ENCODE data around the gene PLEKHG5. TPM values are rescaled to one million over a fixed set of nuclear protein-coding genes. Genes with fewer than 3 reads are reported as not detected.
A peak's percentile ranks its signal among the peaks of the same experiment; 100 is the strongest.
"Not testable (repeated sequence)": the region's sequence is repeated elsewhere in the genome, so short reads cannot be mapped to it uniquely, and the experiment has no call there.

PLEKHG5 gene
- total and polyA plus RNA-seq, 10 donors = 6.4 to 120 (median 59.4) TPM

- Histone ChIP-seq H3K36me3 (no peaks in the 10 kb centered on the region), H3K4me3 (peak overlapping the region in 5 of 8 donors; percentile 12 to 64 (median 22)), H3K27ac (no peak overlapping the region), H3K4me1 (peaks cover 9 to 33% (median 24%) of the 10 kb centered on the region in 6 donors), H3K9me3 (no peaks in the 10 kb centered on the region), H3K27me3 (replicated peaks in 1 of 7) (peaks cover 3 to 98% (median 69%) of the 10 kb centered on the region in 7 donors)
- TF ChIP-seq POLR2AphosphoS5 (IDR thresholded peaks at IDR 0.05) (no peak), POLR2A (IDR thresholded peaks at IDR 0.05) (no peak), CTCF (IDR thresholded peaks at IDR 0.05 in 8 of 11, conservative IDR thresholded peaks at IDR 0.05 in 3 of 11) (no peak)
- intact Hi-C loops (cut with DNase I; ENCODE audit: low total_unique reads) = no loop called here
- DNase-seq = no peak
- WGBS, 5 donors = 2 to 5% (median 3%) methylated on average over 17 to 68 of the region's 68 CpGs
These were observed 43.4 kb downstream of the PLEKHG5 start for GRCh38 chr1:6447818-6448748.

- H3K9me3 ChIP-seq = no peaks in the 10 kb centered on the region
- DNase-seq = no peak
- 3 to 10% (median 3%) methylated on average over 20 to 67 of the region's 67 CpGs for WGBS, 5 donors
- no peaks in the 10 kb centered on the region for H3K36me3 ChIP-seq
- no peak overlapping the region for H3K27ac ChIP-seq
- peaks cover 3 to 98% (median 65%) of the 10 kb centered on the region in 7 donors for H3K27me3 ChIP-seq (replicated peaks in 1 of 7)
- intact Hi-C loops (cut with DNase I; ENCODE audit: low total_unique reads) = no loop called here
- H3K4me1 ChIP-seq = peaks cover 9 to 33% (median 24%) of the 10 kb centered on the region in 6 donors
- TF ChIP-seq POLR2AphosphoS5 (IDR thresholded peaks at IDR 0.05) = no peak
- TF ChIP-seq CTCF (IDR thresholded peaks at IDR 0.05 in 8 of 11, conservative IDR thresholded peaks at IDR 0.05 in 3 of 11) = no peak
- TF ChIP-seq POLR2A (IDR thresholded peaks at IDR 0.05) = no peak
- peak overlapping the region in 6 of 8 donors; percentile 12 to 64 (median 22) for H3K4me3 ChIP-seq
These were observed 44.2 kb downstream of the PLEKHG5 start for GRCh38 chr1:6447016-6447817.

GRCh38 chr1:6446665-6447015 lies 44.8 kb downstream of the PLEKHG5 start:
- Histone ChIP-seq H3K4me3 (peak overlapping the region in 1 of 8 donors; percentile 64), H3K36me3 (no peaks in the 10 kb centered on the region), H3K9me3 (no peaks in the 10 kb centered on the region), H3K27ac (no peak overlapping the region), H3K4me1 (peaks cover 9 to 33% (median 24%) of the 10 kb centered on the region in 6 donors), H3K27me3 (replicated peaks in 1 of 7) (peaks cover 3 to 98% (median 59%) of the 10 kb centered on the region in 7 donors)
- no peak for TF ChIP-seq POLR2A (IDR thresholded peaks at IDR 0.05)
- TF ChIP-seq POLR2AphosphoS5 (IDR thresholded peaks at IDR 0.05) = no peak
- no peak for TF ChIP-seq CTCF (IDR thresholded peaks at IDR 0.05 in 8 of 11, conservative IDR thresholded peaks at IDR 0.05 in 3 of 11)
- intact Hi-C loops (cut with DNase I; ENCODE audit: low total_unique reads) = no loop called here
- DNase-seq = no peak
- WGBS, 5 donors = 62 to 77% (median 64%) methylated on average over 3 to 4 of the region's 4 CpGs

GRCh38 chr1:6445929-6446328 lies 45.5 kb downstream of the PLEKHG5 start:
- intact Hi-C loops (cut with DNase I; ENCODE audit: low total_unique reads) = not testable (repeated sequence)

More at GRCh38 chr1:6445929-6446328, 45.5 kb downstream of the PLEKHG5 start:
- Histone ChIP-seq H3K27me3 (replicated peaks in 1 of 7) (peaks cover 3 to 98% (median 54%) of the 10 kb centered on the region in 7 donors), H3K4me1 (peaks cover 9 to 35% (median 25%) of the 10 kb centered on the region in 6 donors)
- not testable (repeated sequence) for DNase-seq, H3K4me3 ChIP-seq, H3K27ac ChIP-seq, H3K9me3 ChIP-seq, H3K36me3 ChIP-seq
- WGBS, 5 donors = 58 to 94% (median 86%) methylated on average over 2 to 4 of the region's 4 CpGs

Measured in spleen (tissue), 11 donors.